ENCODE measurements around the gene EHF. TPM values are rescaled to one million over a fixed set of nuclear protein-coding genes. Genes with fewer than 3 reads are reported as not detected.

EHF gene
- total and polyA plus RNA-seq, 2 of the 13 experiments (the other 11 are each of a cell fraction or from before 2014, with no cell fraction given), result 0.04 to 0.46 TPM

DNA sequence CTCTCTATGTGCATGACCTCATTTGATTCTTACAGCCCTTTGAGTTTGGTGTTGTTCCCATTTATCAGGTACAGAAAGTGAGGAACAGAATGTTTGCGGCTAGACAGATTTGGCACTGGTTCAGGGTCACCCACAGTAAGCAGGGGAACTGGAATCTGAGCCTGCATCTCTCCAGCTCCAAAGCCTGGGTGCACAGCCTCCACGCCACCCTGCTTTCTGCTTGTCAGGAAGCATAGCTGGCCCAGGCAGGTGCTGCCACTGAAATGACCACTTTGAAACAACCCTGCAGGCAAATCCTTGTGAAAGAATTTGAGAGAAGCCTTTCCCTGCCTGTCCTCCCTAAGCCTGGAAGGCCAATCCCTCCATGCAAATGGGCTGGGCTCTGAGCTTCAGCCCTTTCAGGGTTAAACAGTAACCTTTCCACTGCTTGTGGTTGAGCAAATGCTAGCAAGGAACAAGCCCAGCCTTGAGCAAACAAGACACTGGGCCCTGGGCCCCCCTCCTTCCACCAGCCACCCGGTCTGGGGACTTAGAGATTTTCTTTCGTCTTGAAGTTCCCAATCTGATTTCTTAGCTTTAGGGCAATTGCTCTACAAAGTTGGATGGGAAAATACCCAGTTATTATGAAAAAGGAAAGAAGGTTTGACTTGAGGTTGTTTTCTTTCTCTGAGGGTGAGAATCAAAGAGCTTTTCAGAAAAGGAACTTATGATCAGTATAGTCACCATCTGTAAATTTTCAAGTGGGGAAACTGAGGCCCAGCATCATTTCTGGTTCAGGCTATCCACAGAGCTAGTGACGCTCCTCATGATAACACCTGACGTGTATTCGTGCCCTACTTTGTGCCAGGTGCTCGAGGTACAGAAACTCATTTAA is 19.4 kb downstream of the EHF start (continued):
- no peak for TF ChIP-seq ZZZ3 (CRISPR knock-in tag; IDR thresholded peaks at IDR 0.05; ENCODE audit: borderline replicate concordance)
- TF ChIP-seq EZH2 (conservative IDR thresholded peaks at IDR 0.05; ENCODE audit: low read depth, low read length), result no peak
- TF ChIP-seq, protein P1, sequence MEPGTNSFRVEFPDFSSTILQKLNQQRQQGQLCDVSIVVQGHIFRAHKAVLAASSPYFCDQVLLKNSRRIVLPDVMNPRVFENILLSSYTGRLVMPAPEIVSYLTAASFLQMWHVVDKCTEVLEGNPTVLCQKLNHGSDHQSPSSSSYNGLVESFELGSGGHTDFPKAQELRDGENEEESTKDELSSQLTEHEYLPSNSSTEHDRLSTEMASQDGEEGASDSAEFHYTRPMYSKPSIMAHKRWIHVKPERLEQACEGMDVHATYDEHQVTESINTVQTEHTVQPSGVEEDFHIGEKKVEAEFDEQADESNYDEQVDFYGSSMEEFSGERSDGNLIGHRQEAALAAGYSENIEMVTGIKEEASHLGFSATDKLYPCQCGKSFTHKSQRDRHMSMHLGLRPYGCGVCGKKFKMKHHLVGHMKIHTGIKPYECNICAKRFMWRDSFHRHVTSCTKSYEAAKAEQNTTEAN (CRISPR knock-in tag; conservative IDR thresholded peaks at IDR 0.05), result no peak
- TF ChIP-seq NFRKB (IDR thresholded peaks at IDR 0.05), result no peak
- TF ChIP-seq ZNF841 (CRISPR knock-in tag; IDR thresholded peaks at IDR 0.05; ENCODE audit: borderline replicate concordance), result no peak
- TF ChIP-seq, protein P2, sequence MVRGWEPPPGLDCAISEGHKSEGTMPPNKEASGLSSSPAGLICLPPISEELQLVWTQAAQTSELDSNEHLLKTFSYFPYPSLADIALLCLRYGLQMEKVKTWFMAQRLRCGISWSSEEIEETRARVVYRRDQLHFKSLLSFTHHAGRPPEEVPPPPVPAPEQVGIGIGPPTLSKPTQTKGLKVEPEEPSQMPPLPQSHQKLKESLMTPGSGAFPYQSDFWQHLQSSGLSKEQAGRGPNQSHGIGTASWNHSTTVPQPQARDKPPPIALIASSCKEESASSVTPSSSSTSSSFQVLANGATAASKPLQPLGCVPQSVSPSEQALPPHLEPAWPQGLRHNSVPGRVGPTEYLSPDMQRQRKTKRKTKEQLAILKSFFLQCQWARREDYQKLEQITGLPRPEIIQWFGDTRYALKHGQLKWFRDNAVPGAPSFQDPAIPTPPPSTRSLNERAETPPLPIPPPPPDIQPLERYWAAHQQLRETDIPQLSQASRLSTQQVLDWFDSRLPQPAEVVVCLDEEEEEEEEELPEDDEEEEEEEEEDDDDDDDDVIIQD (CRISPR knock-in tag; IDR thresholded peaks at IDR 0.05; ENCODE audit: low read depth), result peak; percentile 60; the same call in 1 of the 2 replicates
- no peak for TF ChIP-seq HES4 (CRISPR knock-in tag; IDR thresholded peaks at IDR 0.05; ENCODE audit: borderline replicate concordance)
- TF ChIP-seq MEIS1 (CRISPR knock-in tag; IDR thresholded peaks at IDR 0.05; ENCODE audit: borderline replicate concordance), result no peak
- TF ChIP-seq MAF1 (CRISPR knock-in tag; IDR thresholded peaks at IDR 0.05; ENCODE audit: borderline replicate concordance), result no peak
- no peak for TF ChIP-seq ZNF879 (CRISPR knock-in tag; IDR thresholded peaks at IDR 0.05)
- TF ChIP-seq RELA (CRISPR knock-in tag; IDR thresholded peaks at IDR 0.05), result no peak
- no peak for TF ChIP-seq ELF4 (CRISPR knock-in tag; IDR thresholded peaks at IDR 0.05; ENCODE audit: borderline replicate concordance)
- TF ChIP-seq, protein P3, sequence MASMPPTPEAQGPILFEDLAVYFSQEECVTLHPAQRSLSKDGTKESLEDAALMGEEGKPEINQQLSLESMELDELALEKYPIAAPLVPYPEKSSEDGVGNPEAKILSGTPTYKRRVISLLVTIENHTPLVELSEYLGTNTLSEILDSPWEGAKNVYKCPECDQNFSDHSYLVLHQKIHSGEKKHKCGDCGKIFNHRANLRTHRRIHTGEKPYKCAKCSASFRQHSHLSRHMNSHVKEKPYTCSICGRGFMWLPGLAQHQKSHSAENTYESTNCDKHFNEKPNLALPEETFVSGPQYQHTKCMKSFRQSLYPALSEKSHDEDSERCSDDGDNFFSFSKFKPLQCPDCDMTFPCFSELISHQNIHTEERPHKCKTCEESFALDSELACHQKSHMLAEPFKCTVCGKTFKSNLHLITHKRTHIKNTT (CRISPR knock-in tag; IDR thresholded peaks at IDR 0.05), result no peak
- TF ChIP-seq, protein P4, sequence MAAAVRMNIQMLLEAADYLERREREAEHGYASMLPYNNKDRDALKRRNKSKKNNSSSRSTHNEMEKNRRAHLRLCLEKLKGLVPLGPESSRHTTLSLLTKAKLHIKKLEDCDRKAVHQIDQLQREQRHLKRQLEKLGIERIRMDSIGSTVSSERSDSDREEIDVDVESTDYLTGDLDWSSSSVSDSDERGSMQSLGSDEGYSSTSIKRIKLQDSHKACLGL (CRISPR knock-in tag; IDR thresholded peaks at IDR 0.05), result no peak
- no peak for TF ChIP-seq ZNF510 (CRISPR knock-in tag; IDR thresholded peaks at IDR 0.05; ENCODE audit: low read depth)
- TF ChIP-seq ZNF670 (CRISPR knock-in tag; IDR thresholded peaks at IDR 0.05; ENCODE audit: borderline replicate concordance), result no peak
- TF ChIP-seq, protein P5, sequence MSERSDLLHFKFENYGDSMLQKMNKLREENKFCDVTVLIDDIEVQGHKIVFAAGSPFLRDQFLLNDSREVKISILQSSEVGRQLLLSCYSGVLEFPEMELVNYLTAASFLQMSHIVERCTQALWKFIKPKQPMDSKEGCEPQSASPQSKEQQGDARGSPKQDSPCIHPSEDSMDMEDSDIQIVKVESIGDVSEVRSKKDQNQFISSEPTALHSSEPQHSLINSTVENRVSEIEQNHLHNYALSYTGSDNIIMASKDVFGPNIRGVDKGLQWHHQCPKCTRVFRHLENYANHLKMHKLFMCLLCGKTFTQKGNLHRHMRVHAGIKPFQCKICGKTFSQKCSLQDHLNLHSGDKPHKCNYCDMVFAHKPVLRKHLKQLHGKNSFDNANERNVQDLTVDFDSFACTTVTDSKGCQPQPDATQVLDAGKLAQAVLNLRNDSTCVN (CRISPR knock-in tag; IDR thresholded peaks at IDR 0.05; ENCODE audit: borderline replicate concordance), result no peak; the same call in 1 of the 2 replicates
- no peak for TF ChIP-seq MXI1 (IDR thresholded peaks at IDR 0.05; ENCODE audit: borderline replicate concordance, low read depth, low read length)
- peak; percentile 66; the same call in 1 of the 2 replicates for TF ChIP-seq RXRA (CRISPR knock-in tag; IDR thresholded peaks at IDR 0.05)
- no peak for TF ChIP-seq ZNF207 (IDR thresholded peaks at IDR 0.05; ENCODE audit: borderline replicate concordance)
- TF ChIP-seq, protein P6, sequence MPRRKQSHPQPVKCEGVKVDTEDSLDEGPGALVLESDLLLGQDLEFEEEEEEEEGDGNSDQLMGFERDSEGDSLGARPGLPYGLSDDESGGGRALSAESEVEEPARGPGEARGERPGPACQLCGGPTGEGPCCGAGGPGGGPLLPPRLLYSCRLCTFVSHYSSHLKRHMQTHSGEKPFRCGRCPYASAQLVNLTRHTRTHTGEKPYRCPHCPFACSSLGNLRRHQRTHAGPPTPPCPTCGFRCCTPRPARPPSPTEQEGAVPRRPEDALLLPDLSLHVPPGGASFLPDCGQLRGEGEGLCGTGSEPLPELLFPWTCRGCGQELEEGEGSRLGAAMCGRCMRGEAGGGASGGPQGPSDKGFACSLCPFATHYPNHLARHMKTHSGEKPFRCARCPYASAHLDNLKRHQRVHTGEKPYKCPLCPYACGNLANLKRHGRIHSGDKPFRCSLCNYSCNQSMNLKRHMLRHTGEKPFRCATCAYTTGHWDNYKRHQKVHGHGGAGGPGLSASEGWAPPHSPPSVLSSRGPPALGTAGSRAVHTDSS (CRISPR knock-in tag; conservative IDR thresholded peaks at IDR 0.05), result no peak
- no peak for TF ChIP-seq ZNF713 (CRISPR knock-in tag; IDR thresholded peaks at IDR 0.05)
- no peak for TF ChIP-seq ZBTB42 (CRISPR knock-in tag; IDR thresholded peaks at IDR 0.05)

All from HepG2 (cell line).